Posterior vena cava (tissue), 2 donors: ENCODE measurements around the gene ZFP28. TPM values are rescaled to one million over a fixed set of nuclear protein-coding genes. Genes with fewer than 3 reads are reported as not detected.
A peak's percentile ranks its signal among the peaks of the same experiment; 100 is the strongest.

ENCODE experiments used
- DNase-seq: peaks from one replicate; pipeline ENCODE4 v3.0.0-alpha.2; 2020; ENCODE audit warnings: low spot score
- intact Hi-C, 2 donors: fragments of 100-400 bp; cut with DNase I; formaldehyde crosslinking; loops; one replicate each; pipeline versions ENCODE4 v1.14.1 to v1.14.2; 2022 to 2023
- long read RNA-seq, 2 donors: library from polyadenylated mRNA; unstranded; transcript quantifications; one replicate each; pipeline ENCODE4 v2.0.0, GENCODE V29; 2020 to 2021
- total RNA-seq, 2 donors: library from RNA; stranded (reverse); fragmentation: NEBNext Ultra II Directional; extraction: Animal tissue kit (Norgen Biotek cat#: 25700); gene quantifications; one replicate each; pipeline ENCODE4 v1.2.1, GENCODE V29; 2021
- donor health status: DM: yes; HTN: yes; CAD: no.
- donor health status: DM: yes; HTN: yes; CAD: no.

The ZFP28 gene
- 10 to 100 TPM in 1 of 2 donors, 1 to 10 TPM in 1; 9.3 to 11.9 TPM for total RNA-seq
- long read RNA-seq, donor 1, full-length matches to known transcripts = 1 of 5 reads
- long read RNA-seq, donor 1, partial matches to known transcripts = 1 of 5 reads
- long read RNA-seq, donor 1, other reads (novel, unspliced or antisense) = 3 of 5 reads
- long read RNA-seq, donor 2, partial matches to known transcripts = 0 of 2 reads
- long read RNA-seq, donor 2, other reads (novel, unspliced or antisense) = 1 of 2 reads

GRCh38 chr19:56538761-56539263, at the start of gene ZFP28:
Gene ZFP28 (plus strand): TSS chr19:56538948. CDS start chr19:56539019, 71 bp downstream.
- intact Hi-C loops = no loop called here
- DNase-seq = no peak

GRCh38 chr19:56491399-56491798, 47.3 kb upstream of the ZFP28 start:
- intact Hi-C loops = no loop called here

DNA sequence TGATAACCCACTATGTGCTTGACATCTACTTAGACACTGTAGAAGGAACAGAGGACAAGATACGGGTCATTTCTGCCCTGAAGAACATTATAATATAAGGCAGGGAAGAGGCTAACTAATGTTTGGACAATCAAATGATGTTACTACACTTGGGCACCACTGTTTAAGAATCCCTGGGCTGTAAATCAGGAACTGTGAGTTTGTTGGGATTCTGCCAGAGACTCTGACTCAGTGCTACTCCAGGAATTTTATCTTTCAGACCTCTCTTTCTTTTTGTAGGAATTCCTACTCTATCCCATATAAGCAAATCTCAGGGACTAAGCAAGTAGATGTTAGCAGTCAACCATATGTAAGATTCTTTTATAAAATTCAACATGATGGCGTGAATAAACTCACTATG, 34.2 kb upstream of the ZFP28 start:
- DNase-seq = no peak
- intact Hi-C loops = no loop called here

More at GRCh38 chr19:56491399-56491798, 47.3 kb upstream of the ZFP28 start:
- DNase-seq = no peak

- DNase-seq = peak; percentile 100
- intact Hi-C loops = loop anchor here in 1 of 2 donors (2.0 kb wide), 1 partner anchor 35 kb away; no protein-coding TSS in a partner anchor
These were observed 31.1 kb upstream of the ZFP28 start, which contains the start of gene ZNF471 for GRCh38 chr19:56507446-56508289. Gene ZNF471 (plus strand): TSS chr19:56507855. CDS start chr19:56511572, 3,717 bp downstream.

DNA sequence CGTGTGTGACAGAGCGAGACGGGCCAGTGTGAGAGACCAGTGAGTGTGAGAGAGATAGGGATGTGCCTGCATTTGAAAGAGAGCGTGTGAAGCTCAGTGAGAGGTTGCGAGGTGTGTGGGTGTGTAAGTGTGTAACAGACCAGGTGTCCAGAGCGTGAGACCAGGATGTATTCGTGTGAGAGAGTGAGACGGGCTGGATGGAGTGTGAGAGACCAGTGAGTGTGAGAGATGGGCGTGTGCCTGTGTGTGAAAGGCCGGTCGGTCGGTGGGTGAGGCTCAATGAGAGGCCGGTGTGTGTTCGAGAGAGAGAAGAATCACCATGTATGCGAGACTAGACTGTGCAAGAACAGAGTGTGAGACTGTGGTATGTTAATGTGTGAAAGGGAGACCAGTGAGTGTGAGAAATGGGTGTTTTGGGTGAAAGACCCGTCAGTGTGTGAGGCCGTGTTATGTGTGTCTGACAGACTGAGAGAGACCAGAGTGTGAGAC, 30.4 kb upstream of the ZFP28 start:
- intact Hi-C loops = no loop called here
- DNase-seq = no peak

GRCh38 chr19:56525214-56525860, 13.4 kb upstream of the ZFP28 start:
- no peak for DNase-seq
- intact Hi-C loops = no loop called here

- no peak for DNase-seq
- intact Hi-C loops = no loop called here
These were observed 1.3 kb upstream of the ZFP28 start for GRCh38 chr19:56537442-56537841.

GRCh38 chr19:56538254-56538760, 441 bp upstream of the ZFP28 start:
- DNase-seq = peak; percentile 97
- intact Hi-C loops = no loop called here

GRCh38 chr19:56543776-56544175, 5.0 kb downstream of the ZFP28 start:
- intact Hi-C loops = loop anchor here in 1 of 2 donors (2.0 kb wide), 1 partner anchor 37 kb away; the partner anchor contains the start of gene ZNF471
- no peak for DNase-seq

- intact Hi-C loops = no loop called here
- no peak for DNase-seq
These were observed 8.8 kb downstream of the ZFP28 start for GRCh38 chr19:56547535-56547934.

DNA sequence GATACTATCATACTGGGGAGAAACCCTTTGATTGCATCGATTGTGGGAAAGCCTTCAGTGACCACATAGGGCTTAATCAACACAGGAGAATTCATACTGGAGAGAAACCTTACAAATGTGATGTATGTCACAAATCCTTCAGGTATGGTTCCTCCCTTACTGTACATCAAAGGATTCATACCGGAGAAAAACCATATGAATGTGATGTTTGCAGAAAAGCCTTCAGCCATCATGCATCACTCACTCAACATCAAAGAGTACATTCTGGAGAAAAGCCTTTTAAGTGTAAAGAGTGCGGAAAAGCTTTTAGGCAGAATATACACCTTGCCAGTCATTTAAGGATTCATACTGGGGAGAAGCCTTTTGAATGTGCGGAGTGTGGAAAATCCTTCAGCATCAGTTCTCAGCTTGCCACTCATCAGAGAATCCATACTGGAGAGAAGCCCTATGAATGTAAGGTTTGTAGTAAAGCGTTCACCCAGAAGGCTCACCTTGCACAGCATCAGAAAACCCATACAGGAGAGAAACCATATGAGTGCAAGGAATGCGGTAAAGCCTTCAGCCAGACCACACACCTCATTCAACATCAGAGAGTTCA, 15.6 kb downstream of the ZFP28 start:
- no peak for DNase-seq
- intact Hi-C loops = no loop called here

DNA sequence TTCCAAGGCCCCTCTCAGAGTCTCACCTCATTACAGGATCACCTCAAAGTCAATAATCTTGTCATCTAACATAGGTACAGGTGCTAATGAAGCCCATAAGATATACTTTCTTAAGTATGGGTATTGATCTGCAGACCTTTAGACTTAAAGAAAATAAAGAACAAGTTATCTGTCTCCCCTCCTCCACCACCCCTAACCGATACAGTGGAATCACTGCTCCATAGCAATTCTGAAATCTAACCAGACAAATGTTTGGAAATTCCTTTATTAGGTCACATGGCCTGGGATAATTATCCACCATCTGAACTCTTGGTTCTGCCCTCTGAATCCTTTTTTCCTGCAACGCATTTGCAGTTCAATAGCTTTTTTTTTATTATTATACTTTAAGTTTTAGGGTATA, 24.0 kb downstream of the ZFP28 start:
- no peak for DNase-seq
- intact Hi-C loops = no loop called here

DNA sequence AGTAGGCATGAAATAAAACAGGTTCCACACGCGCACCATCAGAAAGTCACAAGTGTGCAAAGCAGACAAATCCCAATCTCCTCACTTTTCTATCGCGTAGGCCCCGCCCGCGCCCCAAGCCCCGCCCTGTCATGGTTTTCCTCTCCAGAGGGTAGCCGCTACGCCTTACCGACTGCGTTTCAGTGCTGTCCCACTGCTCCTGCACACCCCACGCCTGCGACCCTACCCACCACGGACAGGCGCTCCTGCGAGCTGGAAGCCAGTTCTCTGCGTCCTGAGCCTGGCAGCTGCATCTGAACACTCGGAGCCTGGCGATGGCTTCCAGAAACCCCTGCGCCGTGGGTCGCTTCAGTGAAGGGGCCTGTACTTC, 28.1 kb downstream of the ZFP28 start:
- DNase-seq = peak; percentile 84
- intact Hi-C loops = no loop called here

GRCh38 chr19:56567274-56568120, 28.7 kb downstream of the ZFP28 start, which contains the start of gene ZNF470:
Gene ZNF470 (plus strand): TSS chr19:56567468. CDS start chr19:56570312, 2,844 bp downstream.
- peak; percentile 98 for DNase-seq
- intact Hi-C loops = no loop called here

GRCh38 chr19:56572589-56572988, 33.8 kb downstream of the ZFP28 start:
- DNase-seq = no peak
- intact Hi-C loops = no loop called here

DNA sequence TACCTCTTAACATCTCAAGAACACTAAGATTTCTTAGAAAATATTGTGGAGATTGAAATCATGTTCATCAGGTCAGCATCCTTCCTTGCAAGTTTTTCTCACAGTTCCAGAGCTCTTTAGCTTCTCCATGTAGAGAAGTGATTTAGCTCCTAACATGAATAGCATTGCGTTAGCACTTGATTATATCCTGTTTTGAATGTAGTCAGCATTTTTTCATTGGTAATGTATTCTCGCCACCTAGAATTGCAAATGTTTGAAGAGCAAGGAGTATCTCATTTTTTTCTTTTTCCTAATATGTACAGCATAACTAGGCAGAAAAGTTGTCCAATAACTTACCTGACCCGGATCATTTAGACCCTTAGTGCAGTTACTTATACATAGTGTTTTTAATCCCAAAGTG, 35.2 kb downstream of the ZFP28 start:
- intact Hi-C loops = no loop called here
- DNase-seq = no peak

GRCh38 chr19:56577719-56578602, 39.2 kb downstream of the ZFP28 start:
- intact Hi-C loops = loop anchor here in 1 of 2 donors (1.0 kb wide), 1 partner anchor 7 kb away; no protein-coding TSS in a partner anchor
- no peak for DNase-seq
